ENCODE data around the gene SKI.

DNA sequence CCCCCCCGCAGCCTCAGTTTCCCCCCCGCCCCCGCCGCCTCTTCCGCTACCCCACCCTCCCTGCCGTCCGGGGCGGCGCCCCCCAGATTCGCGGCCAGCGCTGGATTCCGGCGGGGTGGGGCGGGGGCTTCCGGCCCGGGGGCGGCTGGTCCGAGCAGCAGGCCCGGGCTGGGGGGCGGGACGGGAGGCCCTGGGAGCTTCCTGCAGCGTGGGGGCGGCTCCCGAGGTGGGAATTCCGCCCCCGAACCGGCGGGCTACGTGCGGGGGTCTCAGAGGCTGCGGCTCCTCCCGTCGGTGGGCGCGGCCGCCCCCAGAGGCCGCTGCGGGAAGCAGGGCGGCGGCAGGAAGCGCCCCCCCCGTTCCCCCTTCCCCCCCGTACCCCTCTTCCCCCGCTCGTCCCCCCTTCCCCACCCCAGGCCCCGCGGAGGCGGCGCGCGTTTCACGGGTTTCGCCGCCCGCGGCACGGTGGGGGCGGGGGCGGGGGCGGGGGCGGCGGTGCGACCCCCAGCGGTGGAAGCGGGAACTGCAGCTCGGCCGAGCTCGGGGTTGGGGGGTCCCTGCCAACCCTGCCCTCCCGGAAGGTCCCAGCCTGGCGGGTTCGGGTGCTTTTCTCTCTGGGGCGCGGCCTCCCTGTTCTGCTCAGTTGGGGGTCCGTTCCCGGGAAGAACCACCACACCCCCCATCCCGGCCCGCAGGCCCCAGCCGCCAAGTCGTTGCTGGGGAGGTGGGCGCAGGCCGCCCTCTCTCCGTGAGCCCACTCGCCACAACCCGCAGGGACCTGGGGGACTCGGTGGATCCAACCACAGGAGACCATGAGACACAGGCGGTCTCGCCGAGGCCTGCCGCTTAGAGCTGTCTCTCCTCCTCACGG is 86.9 kb downstream of the SKI start:
- TF ChIP-seq CTCF (IDR thresholded peaks at IDR 0.05; ENCODE audit: low read length) (peak; percentile 41), EZH2 (IDR thresholded peaks at IDR 0.05; ENCODE audit: borderline replicate concordance, low read length) (no peak)

Data from OCI-LY1 (cell line).